GM12873 (cell line): Measurements from ENCODE around the gene TMEM181.

Experiments
- CTCF ChIP-seq: IDR thresholded peaks from 2 replicates; pipeline ENCODE4 v1.5.1; 2012; ENCODE audit warnings: low read depth, mild to moderate bottlenecking, moderate library complexity, low read length, control low read depth; ENCODE audit not compliant: insufficient read depth; ENCODE audit errors: missing control alignments

The TMEM181 gene

GRCh38 chr6:158567871-158568401 lies 8.0 kb downstream of the TMEM181 start:
- no peak for TF ChIP-seq CTCF

- TF ChIP-seq CTCF: no peak
These were observed 8.7 kb downstream of the TMEM181 start for GRCh38 chr6:158568549-158568948.

GRCh38 chr6:158569036-158569435 lies 9.1 kb downstream of the TMEM181 start:
- TF ChIP-seq CTCF: no peak

GRCh38 chr6:158570681-158570962 lies 10.7 kb downstream of the TMEM181 start:
- TF ChIP-seq CTCF: no peak

GRCh38 chr6:158571826-158572652 lies 12.1 kb downstream of the TMEM181 start:
- TF ChIP-seq CTCF: no peak

GRCh38 chr6:158572653-158573541 lies 13.0 kb downstream of the TMEM181 start:
- TF ChIP-seq CTCF: no peak

GRCh38 chr6:158573542-158573931 lies 13.6 kb downstream of the TMEM181 start:
- no peak for TF ChIP-seq CTCF
